HepG2 (cell line): ENCODE results near the gene PSMB11. TPM values are rescaled to one million over a fixed set of nuclear protein-coding genes. Genes with fewer than 3 reads are reported as not detected.
A peak's percentile ranks its signal among the peaks of the same experiment; 100 is the strongest.

ENCODE experiments used
- FOXC1 ChIP-seq: sonication (generic); formaldehyde crosslinking; IDR thresholded peaks from 2 replicates; pipeline ENCODE4 v1.8.0; 2022; ENCODE audit warnings: mild to moderate bottlenecking, missing genetic modification reagents, borderline replicate concordance
- KDM5A ChIP-seq: fragments of 200-600 bp; sonication (generic); IDR thresholded peaks from 2 replicates; pipeline ENCODE4 v1.7.0; 2018; ENCODE audit warnings: antibody characterized with exemption, mild to moderate bottlenecking, low read length, borderline replicate concordance
- KLF11 ChIP-seq: IDR thresholded peaks from 2 replicates; pipeline ENCODE4 v1.6.1; 2016; ENCODE audit warnings: missing compliant biosample characterization
- MIER3 ChIP-seq: IDR thresholded peaks from 2 replicates; pipeline ENCODE4 v1.6.1; 2016; ENCODE audit warnings: missing compliant biosample characterization, borderline replicate concordance
- NAIF1 ChIP-seq: sonication (generic); formaldehyde crosslinking; IDR thresholded peaks from 2 replicates; pipeline ENCODE4 v1.5.0; 2020; ENCODE audit warnings: mild to moderate bottlenecking, missing genetic modification reagents, borderline replicate concordance
- NR2C2 ChIP-seq: sonication (generic); formaldehyde crosslinking; IDR thresholded peaks from 2 replicates; pipeline ENCODE4 v1.4.0; 2020; ENCODE audit warnings: missing genetic modification reagents, mild to moderate bottlenecking, moderate library complexity, borderline replicate concordance
- NRL ChIP-seq: sonication (generic); formaldehyde crosslinking; IDR thresholded peaks from 2 replicates; pipeline ENCODE4 v1.5.0; 2020; ENCODE audit warnings: missing genetic modification reagents, mild to moderate bottlenecking, moderate library complexity, borderline replicate concordance
- RBM39 ChIP-seq: fragments of 200-400 bp; formaldehyde crosslinking; IDR thresholded peaks from one replicate; pipeline ENCODE4 v1.6.1; 2018; ENCODE audit warnings: antibody characterized with exemption, mild to moderate bottlenecking, low read depth, low read length; ENCODE audit not compliant: poor library complexity, severe bottlenecking
- ZBTB2 ChIP-seq: sonication (generic); formaldehyde crosslinking; IDR thresholded peaks from 2 replicates; pipeline ENCODE4 v1.8.0; 2022; ENCODE audit warnings: low read depth, missing genetic modification reagents
- ZBTB8A ChIP-seq: sonication (generic); formaldehyde crosslinking; IDR thresholded peaks from 2 replicates; pipeline ENCODE4 v1.4.0; 2020; ENCODE audit warnings: mild to moderate bottlenecking, low read depth, missing genetic modification reagents, borderline replicate concordance
- ZFP36 ChIP-seq: fragments of 150-350 bp; IDR thresholded peaks from 2 replicates; pipeline ENCODE4 v1.6.1; 2018; ENCODE audit warnings: borderline replicate concordance, low read length, low read depth; ENCODE audit not compliant: partially characterized antibody
- ZNF639 ChIP-seq: conservative IDR thresholded peaks from 2 replicates; pipeline ENCODE4 v1.6.1; 2018; ENCODE audit warnings: missing genetic modification reagents
- ZNF709 ChIP-seq: sonication (generic); formaldehyde crosslinking; IDR thresholded peaks from 2 replicates; pipeline ENCODE4 v1.5.0; 2020; ENCODE audit warnings: mild to moderate bottlenecking, missing genetic modification reagents
- polyA plus RNA-seq, 8 experiments: library from polyadenylated mRNA; depleted of rRNA in 3 of 8; stranded (reverse) in 7 of 8; unstranded in 1 of 8; fragments of >200 nt; fragmentation: Illumina TruSeq in 4 of 8; extraction: Trizol in 4 of 8; gene quantifications; 2 replicates each; pipeline versions ENCODE4 v1.2.1 to v1.2.3, GENCODE V29; 2011 to 2016; ENCODE audit warnings: low read depth in 4 of 8, missing spikeins in 1 of 8, mixed read lengths in 1 of 8; ENCODE audit not compliant: insufficient read depth in 1 of 8
- total RNA-seq, 5 experiments: library from RNA; depleted of rRNA; stranded (reverse); fragments of >200 nt; fragmentation: Illumina TruSeq; extraction: Trizol; gene quantifications; 2 replicates each; pipeline ENCODE4 v1.2.3, GENCODE V29; 2016; ENCODE audit warnings: low read depth in 1 of 5
- TF ChIP-seq, protein P1 (sequence below): sonication (generic); formaldehyde crosslinking; IDR thresholded peaks from 2 replicates; pipeline ENCODE4 v1.4.0; 2020; ENCODE audit warnings: missing genetic modification reagents
- TF ChIP-seq, protein P2 (sequence below): sonication (generic); formaldehyde crosslinking; IDR thresholded peaks from 2 replicates; pipeline ENCODE4 v1.5.0; 2020; ENCODE audit warnings: mild to moderate bottlenecking, missing genetic modification reagents, borderline replicate concordance
- TF ChIP-seq, protein P3 (sequence below): sonication (generic); formaldehyde crosslinking; IDR thresholded peaks from 2 replicates; pipeline ENCODE4 v1.4.0; 2020; ENCODE audit warnings: mild to moderate bottlenecking, low read depth, missing genetic modification reagents

PSMB11 gene
- total and polyA plus RNA-seq, 2 of the 13 experiments (the other 11 are each of a cell fraction or from before 2014, with no cell fraction given) = not detected

- peak; percentile 44; the same call in 1 of the 2 replicates for TF ChIP-seq ZNF639 (CRISPR knock-in tag)
- no peak; the same call in 1 of the 2 replicates for TF ChIP-seq FOXC1
- TF ChIP-seq ZNF709 (CRISPR knock-in tag) = peak; percentile 78; the same call in 1 of the 2 replicates
- peak; percentile 25 for TF ChIP-seq ZFP36
- no peak for TF ChIP-seq NAIF1 (CRISPR knock-in tag)
- TF ChIP-seq KLF11 = 0 out of 2 replicates have a peak, but pooled peaks have one; percentile 57
- no peak for TF ChIP-seq NR2C2 (CRISPR knock-in tag)
- peak; percentile 60 for TF ChIP-seq RBM39
- TF ChIP-seq, protein P1, sequence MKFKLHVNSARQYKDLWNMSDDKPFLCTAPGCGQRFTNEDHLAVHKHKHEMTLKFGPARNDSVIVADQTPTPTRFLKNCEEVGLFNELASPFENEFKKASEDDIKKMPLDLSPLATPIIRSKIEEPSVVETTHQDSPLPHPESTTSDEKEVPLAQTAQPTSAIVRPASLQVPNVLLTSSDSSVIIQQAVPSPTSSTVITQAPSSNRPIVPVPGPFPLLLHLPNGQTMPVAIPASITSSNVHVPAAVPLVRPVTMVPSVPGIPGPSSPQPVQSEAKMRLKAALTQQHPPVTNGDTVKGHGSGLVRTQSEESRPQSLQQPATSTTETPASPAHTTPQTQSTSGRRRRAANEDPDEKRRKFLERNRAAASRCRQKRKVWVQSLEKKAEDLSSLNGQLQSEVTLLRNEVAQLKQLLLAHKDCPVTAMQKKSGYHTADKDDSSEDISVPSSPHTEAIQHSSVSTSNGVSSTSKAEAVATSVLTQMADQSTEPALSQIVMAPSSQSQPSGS (CRISPR knock-in tag) = peak; percentile 66
- TF ChIP-seq, protein P2, sequence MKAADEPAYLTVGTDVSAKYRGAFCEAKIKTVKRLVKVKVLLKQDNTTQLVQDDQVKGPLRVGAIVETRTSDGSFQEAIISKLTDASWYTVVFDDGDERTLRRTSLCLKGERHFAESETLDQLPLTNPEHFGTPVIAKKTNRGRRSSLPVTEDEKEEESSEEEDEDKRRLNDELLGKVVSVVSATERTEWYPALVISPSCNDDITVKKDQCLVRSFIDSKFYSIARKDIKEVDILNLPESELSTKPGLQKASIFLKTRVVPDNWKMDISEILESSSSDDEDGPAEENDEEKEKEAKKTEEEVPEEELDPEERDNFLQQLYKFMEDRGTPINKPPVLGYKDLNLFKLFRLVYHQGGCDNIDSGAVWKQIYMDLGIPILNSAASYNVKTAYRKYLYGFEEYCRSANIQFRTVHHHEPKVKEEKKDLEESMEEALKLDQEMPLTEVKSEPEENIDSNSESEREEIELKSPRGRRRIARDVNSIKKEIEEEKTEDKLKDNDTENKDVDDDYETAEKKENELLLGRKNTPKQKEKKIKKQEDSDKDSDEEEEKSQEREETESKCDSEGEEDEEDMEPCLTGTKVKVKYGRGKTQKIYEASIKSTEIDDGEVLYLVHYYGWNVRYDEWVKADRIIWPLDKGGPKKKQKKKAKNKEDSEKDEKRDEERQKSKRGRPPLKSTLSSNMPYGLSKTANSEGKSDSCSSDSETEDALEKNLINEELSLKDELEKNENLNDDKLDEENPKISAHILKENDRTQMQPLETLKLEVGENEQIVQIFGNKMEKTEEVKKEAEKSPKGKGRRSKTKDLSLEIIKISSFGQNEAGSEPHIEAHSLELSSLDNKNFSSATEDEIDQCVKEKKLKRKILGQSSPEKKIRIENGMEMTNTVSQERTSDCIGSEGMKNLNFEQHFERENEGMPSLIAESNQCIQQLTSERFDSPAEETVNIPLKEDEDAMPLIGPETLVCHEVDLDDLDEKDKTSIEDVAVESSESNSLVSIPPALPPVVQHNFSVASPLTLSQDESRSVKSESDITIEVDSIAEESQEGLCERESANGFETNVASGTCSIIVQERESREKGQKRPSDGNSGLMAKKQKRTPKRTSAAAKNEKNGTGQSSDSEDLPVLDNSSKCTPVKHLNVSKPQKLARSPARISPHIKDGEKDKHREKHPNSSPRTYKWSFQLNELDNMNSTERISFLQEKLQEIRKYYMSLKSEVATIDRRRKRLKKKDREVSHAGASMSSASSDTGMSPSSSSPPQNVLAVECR (CRISPR knock-in tag) = peak; percentile 50; the same call in 1 of the 2 replicates
- peak; percentile 62; the same call in 1 of the 2 replicates for TF ChIP-seq ZBTB8A (CRISPR knock-in tag)
- TF ChIP-seq MIER3 (CRISPR knock-in tag) = peak; percentile 66
- no peak; the same call in 1 of the 2 replicates for TF ChIP-seq KDM5A
- no peak; the same call in 1 of the 2 replicates for TF ChIP-seq NRL
- TF ChIP-seq, protein P3, sequence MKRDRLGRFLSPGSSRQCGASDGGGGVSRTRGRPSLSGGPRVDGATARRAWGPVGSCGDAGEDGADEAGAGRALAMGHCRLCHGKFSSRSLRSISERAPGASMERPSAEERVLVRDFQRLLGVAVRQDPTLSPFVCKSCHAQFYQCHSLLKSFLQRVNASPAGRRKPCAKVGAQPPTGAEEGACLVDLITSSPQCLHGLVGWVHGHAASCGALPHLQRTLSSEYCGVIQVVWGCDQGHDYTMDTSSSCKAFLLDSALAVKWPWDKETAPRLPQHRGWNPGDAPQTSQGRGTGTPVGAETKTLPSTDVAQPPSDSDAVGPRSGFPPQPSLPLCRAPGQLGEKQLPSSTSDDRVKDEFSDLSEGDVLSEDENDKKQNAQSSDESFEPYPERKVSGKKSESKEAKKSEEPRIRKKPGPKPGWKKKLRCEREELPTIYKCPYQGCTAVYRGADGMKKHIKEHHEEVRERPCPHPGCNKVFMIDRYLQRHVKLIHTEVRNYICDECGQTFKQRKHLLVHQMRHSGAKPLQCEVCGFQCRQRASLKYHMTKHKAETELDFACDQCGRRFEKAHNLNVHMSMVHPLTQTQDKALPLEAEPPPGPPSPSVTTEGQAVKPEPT = peak; percentile 16; the same call in 1 of the 2 replicates
- TF ChIP-seq ZBTB2 (CRISPR knock-in tag) = no peak
Observed at GRCh38 chr14:23056145-23056955, 14.3 kb downstream of the PSMB11 start (continued).
